Pancreas (tissue), 10 donors: Measurements from ENCODE around the gene PGM2L1. TPM values are rescaled to one million over a fixed set of nuclear protein-coding genes. Genes with fewer than 3 reads are reported as not detected.

ENCODE experiments used
- ATAC-seq, 4 donors: fragments of 200-7000 bp; cut with Tn5 transposase; one replicate each; pipeline versions ENCODE4 v1.8.0 to v1.9.1; 2020; ENCODE audit warnings: mild to moderate bottlenecking in 4 of 4, moderate library complexity in 4 of 4
- DNase-seq, 6 donors: peaks; one replicate each; pipeline ENCODE4 v3.0.0-alpha.2; 2020
- FAIRE-seq: peaks from 2 replicates; lab custom pipeline; 2012; peaks lifted over from hg19 to GRCh38; lab: Jason Lieb, UNC
- H3K27ac ChIP-seq, 4 donors: fragments of 200-600 bp; sonication (generic); 1 replicate in 3 of 4; 2 replicates in 1 of 4; pipeline versions ENCODE4 v1.5.0 to v1.8.0; 2020
- H3K27me3 ChIP-seq, 4 donors: fragments of 200-600 bp; one replicate each; pipeline ENCODE4 v1.8.0; 2021
- H3K36me3 ChIP-seq, 3 donors: fragments of 200-600 bp; sonication (generic) in 1 of 3; one replicate each; pipeline versions ENCODE4 v1.5.0 to v1.8.0; 2020 to 2021
- H3K4me1 ChIP-seq, 3 donors: fragments of 200-600 bp; one replicate each; pipeline ENCODE4 v1.8.0; 2021
- H3K4me3 ChIP-seq, 4 donors: fragments of 200-600 bp; sonication (generic) in 2 of 4; one replicate each; pipeline versions ENCODE4 v1.5.0 to v1.8.0; 2020 to 2021
- H3K9me3 ChIP-seq, 4 donors: fragments of 200-600 bp; one replicate each; pipeline ENCODE4 v1.8.0; 2021
- WGBS, 2 donors: extraction: QIAGEN DNeasy Blood & Tissue Kit; methylation state at CpG; one replicate each; pipeline ENCODE4 v1.1.7; 2013; 5-methylcytosine and 5-hydroxymethylcytosine counted together
- intact Hi-C, 3 donors: fragments of 100-400 bp; cut with DNase I; formaldehyde crosslinking; loops; one replicate each; pipeline versions ENCODE4 v1.11.1 to v1.14.2; 2022
- polyA plus RNA-seq, 2 donors: library from polyadenylated mRNA; stranded (reverse); fragments of 200-250 nt; gene quantifications; one replicate each; pipeline ENCODE4 v1.2.3, GENCODE V29; 2013
- total RNA-seq, 6 donors: library from RNA; stranded (reverse); fragmentation: NEBNext Ultra II Directional in 4 of 6; extraction: Animal tissue kit (Norgen Biotek cat#: 25700) in 4 of 6; gene quantifications; one replicate each; pipeline versions ENCODE4 v1.2.1 to v1.2.4, GENCODE V29; 2021 to 2023
- TF ChIP-seq, protein P1 (sequence below), 4 donors: fragments of 200-600 bp; sonication (generic) in 3 of 4; IDR thresholded peaks; one replicate each; pipeline versions ENCODE4 v1.5.0 to v1.8.0; 2021; ENCODE audit warnings: antibody characterized with exemption in 4 of 4
- donor health status: healthy with polysubstance abuse.
- donor health status: DM: no; HTN: no; CAD: no; lungs with moderate emphysema.
- donor health status: DM: no; HTN: no; CAD: no.
- donor health status: control.
- donor health status: control.
- donor health status: Bipolar disorder and iron deficiency.
- donor health status: DM: yes; HTN: yes; CAD: no.
- donor health status: DM: no; HTN: no; CAD: no.
- donor health status: DM: no; HTN: no; CAD: no.
- donor health status: DM: yes; HTN: yes; CAD: no.

The PGM2L1 gene
- total and polyA plus RNA-seq, 8 donors, result 0.96 to 9.5 (median 3.5) TPM

DNA sequence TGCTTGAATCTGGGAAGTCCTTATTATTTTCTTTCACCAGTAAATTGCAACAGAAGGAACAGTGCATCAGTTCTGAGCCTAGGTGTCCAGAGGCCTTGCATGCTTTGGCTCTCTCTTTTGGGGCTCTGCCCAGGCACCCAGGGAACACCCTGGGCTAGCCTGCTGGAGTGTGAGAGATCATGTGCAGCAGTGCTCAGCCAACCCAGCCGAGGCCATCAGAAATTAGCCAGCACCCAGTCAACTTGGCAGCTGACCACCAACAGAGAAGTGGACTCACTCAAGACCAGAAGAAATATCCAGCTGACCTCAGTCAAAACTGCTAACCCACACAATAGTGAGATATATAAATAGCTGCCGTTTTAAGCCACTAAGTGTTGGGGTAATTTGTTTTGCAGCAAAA, 75.6 kb downstream of the PGM2L1 start:
- Histone ChIP-seq H3K4me3 (no peak overlapping the region), H3K27me3 (no peaks in the 10 kb centered on the region), H3K36me3 (no peaks in the 10 kb centered on the region), H3K27ac (no peak overlapping the region), H3K4me1 (peaks cover 7 to 16% (median 14%) of the 10 kb centered on the region in 3 donors), H3K9me3 (no peaks in the 10 kb centered on the region)
- no peak for FAIRE-seq
- no peak for DNase-seq
- intact Hi-C loops, result loop anchor here in 1 of 3 donors (10.0 kb wide), 1 partner anchor 68 kb away; no protein-coding TSS in a partner anchor
- TF ChIP-seq, protein P1, sequence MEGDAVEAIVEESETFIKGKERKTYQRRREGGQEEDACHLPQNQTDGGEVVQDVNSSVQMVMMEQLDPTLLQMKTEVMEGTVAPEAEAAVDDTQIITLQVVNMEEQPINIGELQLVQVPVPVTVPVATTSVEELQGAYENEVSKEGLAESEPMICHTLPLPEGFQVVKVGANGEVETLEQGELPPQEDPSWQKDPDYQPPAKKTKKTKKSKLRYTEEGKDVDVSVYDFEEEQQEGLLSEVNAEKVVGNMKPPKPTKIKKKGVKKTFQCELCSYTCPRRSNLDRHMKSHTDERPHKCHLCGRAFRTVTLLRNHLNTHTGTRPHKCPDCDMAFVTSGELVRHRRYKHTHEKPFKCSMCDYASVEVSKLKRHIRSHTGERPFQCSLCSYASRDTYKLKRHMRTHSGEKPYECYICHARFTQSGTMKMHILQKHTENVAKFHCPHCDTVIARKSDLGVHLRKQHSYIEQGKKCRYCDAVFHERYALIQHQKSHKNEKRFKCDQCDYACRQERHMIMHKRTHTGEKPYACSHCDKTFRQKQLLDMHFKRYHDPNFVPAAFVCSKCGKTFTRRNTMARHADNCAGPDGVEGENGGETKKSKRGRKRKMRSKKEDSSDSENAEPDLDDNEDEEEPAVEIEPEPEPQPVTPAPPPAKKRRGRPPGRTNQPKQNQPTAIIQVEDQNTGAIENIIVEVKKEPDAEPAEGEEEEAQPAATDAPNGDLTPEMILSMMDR (IDR thresholded peaks at IDR 0.05), result no peak
- peak in 1 of 4 donors; percentile 15 for ATAC-seq
- WGBS, 2 donors, result 44 to 52% methylated on average over 2 of the region's 2 CpGs

DNA sequence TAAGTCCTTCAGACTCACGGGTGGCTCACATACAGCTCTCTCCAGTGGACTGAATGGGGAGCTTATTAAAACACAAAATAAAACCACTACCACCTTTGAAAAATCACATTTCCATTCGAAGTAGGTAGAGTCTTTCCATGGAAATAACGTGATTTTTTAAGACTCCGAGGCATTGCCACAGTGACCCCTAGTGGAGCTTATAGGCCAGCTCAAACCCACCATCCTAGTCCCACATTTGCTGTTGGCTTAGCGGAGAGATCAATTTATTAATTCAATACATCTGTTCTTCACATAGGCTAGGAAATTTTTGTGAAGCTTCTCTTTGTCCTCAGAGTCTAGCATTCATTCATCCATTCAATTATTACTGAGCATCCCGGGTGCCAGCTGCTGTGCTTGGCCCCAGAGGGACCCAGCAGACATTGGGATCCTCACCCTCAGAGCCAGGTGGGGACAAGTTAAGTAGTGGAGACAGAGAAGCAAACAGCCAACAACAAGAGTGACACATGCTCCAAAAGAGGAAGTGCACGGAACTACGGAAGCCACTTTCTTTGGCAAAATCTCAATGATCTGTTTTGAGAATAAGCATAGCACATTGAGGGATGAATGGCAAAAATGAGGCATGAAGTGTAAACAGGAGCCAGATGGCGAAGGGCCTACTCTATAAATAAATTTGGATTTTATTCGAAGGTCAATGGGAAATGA, 76.6 kb downstream of the PGM2L1 start:
- peak in 1 of 4 donors; percentile 27 for ATAC-seq
- intact Hi-C loops, result loop anchor here in 1 of 3 donors (10.0 kb wide), 1 partner anchor 67 kb away; no protein-coding TSS in a partner anchor

DNA sequence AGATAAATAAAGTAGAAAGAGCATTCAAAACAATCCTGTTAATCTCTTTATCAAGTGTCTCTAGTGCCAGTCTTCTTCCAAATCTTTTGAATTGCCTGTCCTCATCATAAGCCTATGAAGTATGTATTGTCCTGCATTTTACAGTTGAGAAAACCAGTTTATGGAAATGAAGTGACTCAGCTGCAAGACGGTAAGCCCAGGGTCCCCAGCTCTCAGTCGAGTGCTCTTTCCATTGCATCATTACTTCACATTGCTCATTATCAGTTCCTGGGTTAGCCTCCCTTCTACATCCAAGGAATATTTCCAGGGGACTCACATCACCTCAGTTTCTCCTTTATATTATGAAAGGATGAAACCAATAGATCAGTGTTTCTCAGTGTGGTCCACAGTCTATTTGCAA, 77.7 kb downstream of the PGM2L1 start:
- Histone ChIP-seq H3K4me1 (peaks cover 0 to 3% (median 0%) of the 10 kb centered on the region in 3 donors), H3K9me3 (no peaks in the 10 kb centered on the region), H3K4me3 (no peak overlapping the region), H3K27ac (no peak overlapping the region), H3K27me3 (no peaks in the 10 kb centered on the region), H3K36me3 (no peaks in the 10 kb centered on the region)
- intact Hi-C loops, result loop anchor here in 1 of 3 donors (10.0 kb wide), 1 partner anchor 66 kb away; no protein-coding TSS in a partner anchor
- 72 to 89% methylated on average over 2 of the region's 2 CpGs for WGBS, 2 donors
- TF ChIP-seq, protein P1 (IDR thresholded peaks at IDR 0.05), result no peak
- no peak for FAIRE-seq
- ATAC-seq, result no peak
- no peak for DNase-seq

More for the DNA sequence above, 76.6 kb downstream of the PGM2L1 start:
- no peaks in the 10 kb centered on the region for H3K27me3 ChIP-seq
- H3K9me3 ChIP-seq, result no peaks in the 10 kb centered on the region
- TF ChIP-seq, protein P1 (IDR thresholded peaks at IDR 0.05), result peak; percentile 16 to 35 (median 26)
- peak in 1 of 6 donors; percentile 21 for DNase-seq
- H3K4me3 ChIP-seq, result no peak overlapping the region
- FAIRE-seq, result no peak
- peaks cover 7 to 14% (median 8%) of the 10 kb centered on the region in 3 donors for H3K4me1 ChIP-seq
- H3K36me3 ChIP-seq, result no peaks in the 10 kb centered on the region
- 33 to 37% methylated on average over 10 of the region's 10 CpGs for WGBS, 2 donors
- H3K27ac ChIP-seq, result no peak overlapping the region

DNA sequence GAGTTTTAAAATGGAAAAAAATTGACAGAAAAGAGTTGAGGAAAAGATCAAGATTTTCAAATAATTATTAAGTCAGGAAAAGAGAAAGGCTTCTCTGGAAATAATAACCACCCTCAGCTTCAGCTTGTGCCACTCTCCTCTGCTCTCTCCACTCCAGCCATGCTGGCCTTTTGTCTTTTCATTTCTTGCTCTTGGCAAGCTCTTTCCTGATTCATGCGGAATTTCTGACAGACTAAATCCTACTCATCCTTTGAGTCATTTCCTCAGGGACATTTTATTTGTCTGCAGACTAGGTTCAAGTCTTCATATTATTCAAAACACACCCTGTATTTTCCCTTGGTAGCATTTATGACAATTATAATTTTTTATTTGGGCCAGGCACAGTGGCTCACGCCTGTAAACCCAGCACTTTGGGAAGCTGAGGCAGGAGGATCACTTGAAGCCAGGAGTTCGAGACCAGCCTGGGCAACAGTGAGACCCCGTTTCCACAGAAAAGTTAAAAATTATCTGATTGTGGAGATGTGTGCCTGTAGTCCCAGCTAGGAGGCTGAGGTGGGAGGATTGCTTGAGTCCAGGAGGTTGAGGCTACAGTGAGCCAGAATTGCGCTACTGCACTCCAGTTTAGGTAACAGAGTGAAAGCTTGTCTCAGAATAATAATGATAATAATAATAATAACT, 79.0 kb downstream of the PGM2L1 start:
- intact Hi-C loops, result no loop called here
- Histone ChIP-seq H3K4me1 (no peaks in the 10 kb centered on the region), H3K4me3 (no peak overlapping the region), H3K27ac (no peak overlapping the region), H3K27me3 (no peaks in the 10 kb centered on the region), H3K36me3 (no peaks in the 10 kb centered on the region), H3K9me3 (no peaks in the 10 kb centered on the region)
- no peak for DNase-seq
- 73 to 81% methylated on average over 5 of the region's 5 CpGs for WGBS, 2 donors
- no peak for FAIRE-seq
- peak in 2 of 4 donors; percentile 22 to 35 for ATAC-seq
- TF ChIP-seq, protein P1 (IDR thresholded peaks at IDR 0.05), result no peak
